Activated naive CD4-positive, alpha-beta T cell treated with Interleukin-2 at 50 U/mL for 16 hours (primary cell): ENCODE data around the gene MT1A.
A peak's percentile ranks its signal among the peaks of the same experiment; 100 is the strongest.
"Not testable (repeated sequence)": the region's sequence is repeated elsewhere in the genome, so short reads cannot be mapped to it uniquely, and the experiment has no call there.

Experiments used
- DNase-seq: peaks from one replicate; pipeline ENCODE4 v3.0.0-alpha.2; 2020

Gene MT1A

DNA sequence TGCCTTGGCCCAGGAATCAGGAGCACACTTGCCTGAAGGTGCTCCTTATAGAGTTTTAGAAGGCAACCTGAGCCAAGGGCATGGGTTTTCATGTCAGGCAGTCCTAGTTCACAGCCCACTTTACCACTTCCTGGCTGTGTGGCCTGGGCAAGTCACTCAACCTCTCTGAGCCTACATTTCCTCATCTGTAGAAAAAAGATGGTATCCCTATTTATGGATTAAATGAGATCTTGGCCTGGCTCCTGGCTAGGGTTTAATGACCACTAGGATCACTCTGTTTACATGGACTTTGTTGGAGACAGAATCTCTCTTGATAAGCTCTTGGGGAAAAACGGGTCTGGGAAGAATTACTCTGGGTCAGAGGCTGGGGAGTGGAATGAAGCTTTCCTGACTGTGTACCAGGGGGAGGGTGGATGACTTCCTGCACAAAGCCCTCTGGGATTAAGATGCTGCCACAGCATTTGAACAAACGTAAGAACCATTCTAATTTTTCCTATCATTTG lies 27.8 kb upstream of the MT1A start:
- DNase-seq: no peak

GRCh38 chr16:56611281-56611833 lies 27.1 kb upstream of the MT1A start:
- no peak for DNase-seq

- no peak for DNase-seq
Measured at GRCh38 chr16:56613706-56614105, 24.8 kb upstream of the MT1A start.

DNA sequence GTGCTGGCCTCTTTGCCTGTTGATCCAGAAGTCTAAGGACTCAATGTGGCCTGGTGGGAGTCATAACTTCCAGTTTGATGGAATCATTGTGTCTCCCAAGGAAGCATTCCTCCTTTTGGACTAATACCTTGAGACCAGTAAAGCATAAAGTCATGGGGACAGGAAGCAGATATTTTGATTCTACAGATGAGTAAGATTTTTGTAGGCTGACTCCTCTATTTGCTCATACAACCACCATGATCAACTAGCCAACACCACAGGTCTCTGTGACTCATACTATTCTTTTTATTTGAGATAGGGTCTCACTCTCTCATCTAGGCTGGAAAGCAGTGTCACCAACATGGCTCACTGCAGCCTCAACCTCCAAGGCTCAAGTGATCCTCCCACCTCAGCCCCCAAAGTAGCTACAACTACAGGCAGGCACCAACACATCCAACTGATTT lies 23.9 kb upstream of the MT1A start:
- no peak for DNase-seq

DNA sequence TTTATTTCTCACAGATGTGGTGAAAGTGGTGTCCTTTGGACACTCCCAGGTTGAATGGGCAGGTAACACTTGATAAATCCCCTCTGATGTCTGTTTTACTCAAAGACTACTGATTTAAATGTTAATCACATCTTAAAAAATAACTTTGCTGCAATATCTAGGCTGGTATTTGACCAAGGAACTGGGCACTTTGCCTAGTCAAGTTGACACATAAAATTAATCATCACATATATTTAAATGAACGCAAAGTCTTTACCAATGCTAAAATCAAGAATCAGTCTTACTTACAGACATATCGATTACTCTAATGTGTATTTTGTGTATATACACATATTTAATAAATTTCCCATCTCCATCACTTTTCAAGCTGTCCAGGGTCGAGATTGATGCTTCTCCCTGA lies 23.1 kb upstream of the MT1A start:
- no peak for DNase-seq

DNA sequence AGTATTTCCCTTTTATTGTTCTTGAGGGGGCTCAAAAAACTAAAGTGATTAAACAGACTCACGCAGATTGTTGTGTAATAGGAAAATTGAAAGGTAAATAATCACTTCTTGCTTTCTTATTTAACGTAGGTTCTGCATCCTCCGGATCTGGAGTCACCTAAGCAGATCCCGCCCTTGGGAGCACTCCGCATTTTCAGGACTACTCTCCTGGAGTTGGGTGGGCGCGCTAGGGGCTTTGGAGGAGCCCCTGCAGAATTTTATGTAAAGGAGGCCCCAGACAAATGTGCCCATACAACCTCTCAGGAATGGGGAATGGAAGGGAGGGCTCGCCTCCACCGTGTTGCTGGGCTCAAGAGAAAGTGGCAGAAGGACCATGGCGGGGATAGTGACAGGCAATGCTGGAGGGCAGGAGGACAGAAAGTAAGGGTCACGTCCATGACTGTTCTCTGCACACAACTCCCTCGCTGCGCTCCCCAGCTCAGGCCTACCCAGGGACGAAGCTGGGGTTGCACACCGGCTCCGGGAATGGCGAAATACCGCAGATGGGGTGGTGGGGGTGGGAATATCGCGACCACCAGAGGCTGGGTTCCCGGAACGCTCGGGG lies 21.8 kb upstream of the MT1A start:
- DNase-seq: no peak

GRCh38 chr16:56617212-56618085 lies 21.0 kb upstream of the MT1A start:
- peak; percentile 34 for DNase-seq

- DNase-seq: no peak
Measured at GRCh38 chr16:56618138-56618537, 20.3 kb upstream of the MT1A start.

GRCh38 chr16:56620339-56620897 lies 18.0 kb upstream of the MT1A start:
- no peak for DNase-seq

- not testable (repeated sequence) for DNase-seq
Measured at GRCh38 chr16:56621665-56622445, 16.6 kb upstream of the MT1A start.

- not testable (repeated sequence) for DNase-seq
Measured at GRCh38 chr16:56623184-56623583, 15.3 kb upstream of the MT1A start.

DNA sequence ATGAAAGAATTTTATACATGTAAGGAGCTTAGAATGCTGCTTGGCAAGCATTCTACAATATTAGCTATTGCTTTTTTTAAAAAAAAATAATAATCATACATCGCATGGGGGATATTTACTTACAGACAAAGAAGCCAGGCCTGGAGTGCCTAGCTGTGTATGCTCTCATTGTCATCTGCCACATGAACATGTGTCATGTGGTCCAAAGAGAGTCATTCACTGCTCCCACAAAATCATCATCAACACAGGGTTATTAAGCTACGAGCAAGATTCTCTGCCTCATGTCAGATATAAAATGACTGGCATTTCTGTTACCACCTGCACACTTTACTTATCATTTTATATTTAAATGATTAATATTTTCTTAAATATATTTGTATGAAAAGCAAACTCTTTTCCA lies 14.8 kb upstream of the MT1A start:
- DNase-seq: no peak

- peak; percentile 68 for DNase-seq
Measured at GRCh38 chr16:56625140-56625942, 13.1 kb upstream of the MT1A start, which contains the start of gene MT1E. Gene MT1E (plus strand): TSS chr16:56625781. CDS start chr16:56625852, 71 bp downstream.

- DNase-seq: no peak
Measured at GRCh38 chr16:56625943-56626654, 12.4 kb upstream of the MT1A start.

- no peak for DNase-seq
Measured at GRCh38 chr16:56626685-56627084, 11.8 kb upstream of the MT1A start.

- no peak for DNase-seq
Measured at GRCh38 chr16:56628486-56629350, 9.7 kb upstream of the MT1A start.

- DNase-seq: no peak
Measured at GRCh38 chr16:56629531-56629930, 8.9 kb upstream of the MT1A start.

DNA sequence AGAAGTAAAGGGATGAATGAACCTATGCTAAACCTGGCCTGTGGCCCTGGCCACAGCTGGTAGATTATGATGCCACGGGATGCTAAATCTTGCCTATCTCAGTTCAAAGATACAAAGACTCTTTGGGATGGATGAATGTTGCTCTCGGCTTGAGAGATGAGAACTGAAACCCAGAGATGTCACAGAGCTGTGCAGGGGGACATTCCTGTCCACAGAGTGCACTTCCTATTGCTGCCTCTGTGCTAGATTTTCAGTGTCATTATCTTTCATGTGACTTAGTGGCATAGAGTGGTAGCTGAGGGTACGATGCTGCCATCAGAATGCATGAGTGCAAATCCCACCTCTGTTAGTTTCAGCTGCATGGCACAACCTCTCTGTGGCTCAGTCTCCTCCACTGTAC lies 8.3 kb upstream of the MT1A start:
- no peak for DNase-seq

GRCh38 chr16:56631197-56631596 lies 7.3 kb upstream of the MT1A start:
- no peak for DNase-seq

- DNase-seq: no peak
Measured at GRCh38 chr16:56631832-56632155, 6.7 kb upstream of the MT1A start.
